HepG2 (cell line): ENCODE results near the gene TRAPPC12. TPM values are rescaled to one million over a fixed set of nuclear protein-coding genes. Genes with fewer than 3 reads are reported as not detected.
A peak's percentile ranks its signal among the peaks of the same experiment; 100 is the strongest.

Experiments used
- ATAC-seq: fragments of 200-7000 bp; cut with Tn5 transposase; 3 replicates; pipeline ENCODE4 v1.9.1; 2020; ENCODE audit warnings: mild to moderate bottlenecking, moderate library complexity
- BruUV-seq: library from RNA; stranded (reverse); fragments of 400-500 nt; replicated peaks from 2 replicates; lab custom pipeline; 2021; lab: Mats Ljungman, UMichigan
- CTCF ChIA-PET: fragments of 300-600 bp; formaldehyde crosslinking; extraction: SDS; loops from one replicate; lab custom pipeline; 2021; ENCODE audit warnings: low total read pairs, inconsistent platforms, low intra/inter-chr PET ratio; lab: Yijun Ruan, JAX
- POLR2A ChIA-PET: fragments of 350-600 bp; sonication (Branson Sonifier 250); formaldehyde crosslinking; loops from one replicate; lab custom pipeline; 2020; ENCODE audit warnings: antibody characterized with exemption, inconsistent platforms; lab: Yijun Ruan, JAX
- DNase-seq: peaks from one replicate; pipeline ENCODE4 v3.0.0-alpha.2; 2015; ENCODE audit warnings: low spot score
- FAIRE-seq: peaks from 3 replicates; lab custom pipeline; 2011; peaks lifted over from hg19 to GRCh38; lab: Jason Lieb, UNC
- H2AFZ ChIP-seq: one replicate; pipeline ENCODE4 v1.6.1; 2011; ENCODE audit warnings: low read length, inconsistent platforms
- H3K27ac ChIP-seq: fragments of 300-600 bp; 3 replicates; pipeline ENCODE4 v1.8.0; 2011; ENCODE audit warnings: mixed run types, mild to moderate bottlenecking, mixed read lengths, low read length, inconsistent platforms; ENCODE audit not compliant: insufficient read depth; ENCODE audit errors: extremely low read length
- H3K27me3 ChIP-seq, 2 experiments: fragments of 200-600 bp in 1 of 2; 2 replicates in 1 of 2; 3 replicates in 1 of 2; pipeline versions ENCODE4 v1.6.0 to v1.8.0; 2011; ENCODE audit warnings: low read length in 2 of 2, mild to moderate bottlenecking in 2 of 2, moderate library complexity in 2 of 2, inconsistent platforms in 1 of 2; ENCODE audit not compliant: insufficient read depth in 2 of 2, control insufficient read depth in 1 of 2
- H3K36me3 ChIP-seq, 2 experiments: fragments of 200-600 bp in 1 of 2; replicated peaks in 1 of 2; 2 replicates in 1 of 2; 3 replicates in 1 of 2; pipeline versions ENCODE4 v1.5.1 to v1.8.0; 2011; ENCODE audit warnings: low read length in 2 of 2, inconsistent platforms in 1 of 2; ENCODE audit not compliant: insufficient read depth in 2 of 2, control insufficient read depth in 1 of 2
- H3K4me1 ChIP-seq: 2 replicates; pipeline ENCODE4 v1.5.1; 2012; ENCODE audit warnings: low read length, inconsistent platforms; ENCODE audit not compliant: insufficient read depth
- H3K4me2 ChIP-seq: 2 replicates; pipeline ENCODE4 v1.6.0; 2011; ENCODE audit warnings: low read depth, low read length, inconsistent platforms
- H3K4me3 ChIP-seq, 3 experiments: fragments of 200-600 bp in 1 of 3; sonication (generic), shearing (Covaris generic) in 1 of 3; replicated peaks in 1 of 3; 2 replicates each; pipeline ENCODE4 v1.5.1; 2011 to 2016; ENCODE audit warnings: low read length in 3 of 3, inconsistent platforms in 2 of 3, low read depth in 2 of 3, mild to moderate bottlenecking in 2 of 3, control low read depth in 1 of 3, mixed read lengths in 1 of 3; ENCODE audit not compliant: insufficient read depth in 1 of 3
- H3K79me2 ChIP-seq: one replicate; pipeline ENCODE4 v1.6.1; 2011; ENCODE audit warnings: low read length, inconsistent platforms; ENCODE audit not compliant: insufficient read depth
- H3K9ac ChIP-seq: 2 replicates; pipeline ENCODE4 v1.6.0; 2011; ENCODE audit warnings: mild to moderate bottlenecking, low read depth, low read length, inconsistent platforms; ENCODE audit not compliant: insufficient read depth
- H3K9me3 ChIP-seq: 2 replicates; pipeline ENCODE4 v1.5.1; 2012; ENCODE audit warnings: mild to moderate bottlenecking, low read length
- H4K20me1 ChIP-seq: 2 replicates; pipeline ENCODE4 v1.6.0; 2011; ENCODE audit warnings: inconsistent platforms, mild to moderate bottlenecking, low read length, moderate library complexity; ENCODE audit not compliant: insufficient read depth
- LCORL ChIP-seq, 2 experiments: fragments of 450-650 bp in 1 of 2; sonication (generic) in 1 of 2; formaldehyde crosslinking in 1 of 2; IDR thresholded peaks; 2 replicates each; pipeline versions ENCODE4 v1.5.0 to v1.6.1; 2017 to 2020; ENCODE audit warnings: antibody characterized with exemption in 1 of 2, missing genetic modification reagents in 1 of 2
- NAIF1 ChIP-seq: sonication (generic); formaldehyde crosslinking; IDR thresholded peaks from 2 replicates; pipeline ENCODE4 v1.5.0; 2020; ENCODE audit warnings: mild to moderate bottlenecking, missing genetic modification reagents, borderline replicate concordance
- ZNF121 ChIP-seq: sonication (generic); formaldehyde crosslinking; IDR thresholded peaks from 2 replicates; pipeline ENCODE4 v1.5.0; 2020; ENCODE audit warnings: mild to moderate bottlenecking, missing genetic modification reagents
- ZNF460 ChIP-seq: sonication (generic); formaldehyde crosslinking; IDR thresholded peaks from 2 replicates; pipeline ENCODE4 v1.5.1; 2020; ENCODE audit warnings: missing genetic modification reagents, mild to moderate bottlenecking, borderline replicate concordance
- WGBS: methylation state at CpG from one replicate; pipeline ENCODE4 v1.1.6; 2017; ENCODE audit warnings: low lambda C conversion rate; 5-methylcytosine and 5-hydroxymethylcytosine counted together
- in situ Hi-C: cut with HindIII; loops from 2 replicates; pipeline ENCODE4 v1.10.0; 2017; ENCODE audit warnings: low pct_unique_long_range_greater_than_20kb; ENCODE audit not compliant: extremely low pct_ligation_motif_present
- intact Hi-C: fragments of 100-400 bp; cut with micrococcal nuclease; formaldehyde crosslinking; loops from one replicate; pipeline ENCODE4 v1.10.0; 2022; ENCODE audit not compliant: unreplicated experiment
- polyA plus RNA-seq, 8 experiments: library from polyadenylated mRNA; depleted of rRNA in 3 of 8; stranded (reverse) in 7 of 8; unstranded in 1 of 8; fragments of >200 nt; fragmentation: Illumina TruSeq in 4 of 8; extraction: Trizol in 4 of 8; gene quantifications; 2 replicates each; pipeline versions ENCODE4 v1.2.1 to v1.2.3, GENCODE V29; 2011 to 2016; ENCODE audit warnings: low read depth in 4 of 8, missing spikeins in 1 of 8, mixed read lengths in 1 of 8; ENCODE audit not compliant: insufficient read depth in 1 of 8
- total RNA-seq, 5 experiments: library from RNA; depleted of rRNA; stranded (reverse); fragments of >200 nt; fragmentation: Illumina TruSeq; extraction: Trizol; gene quantifications; 2 replicates each; pipeline ENCODE4 v1.2.3, GENCODE V29; 2016; ENCODE audit warnings: low read depth in 1 of 5
- TF ChIP-seq, protein P1 (sequence below): sonication (generic); formaldehyde crosslinking; conservative IDR thresholded peaks from 2 replicates; pipeline ENCODE4 v1.4.0; 2020; ENCODE audit warnings: mild to moderate bottlenecking, missing genetic modification reagents, moderate library complexity
- TF ChIP-seq, protein P2 (sequence below): IDR thresholded peaks from 2 replicates; pipeline ENCODE4 v1.4.0; 2020; ENCODE audit warnings: mild to moderate bottlenecking, missing genetic modification reagents
- TF ChIP-seq, protein P3 (sequence below): sonication (generic); formaldehyde crosslinking; IDR thresholded peaks from 2 replicates; pipeline ENCODE4 v1.4.0; 2020; ENCODE audit warnings: missing genetic modification reagents
- TF ChIP-seq, protein P4 (sequence below): IDR thresholded peaks from 2 replicates; pipeline ENCODE4 v1.6.1; 2012; ENCODE audit warnings: inconsistent platforms

TRAPPC12 gene
- total and polyA plus RNA-seq, 2 of the 13 experiments (the other 11 are each of a cell fraction or from before 2014, with no cell fraction given), result 46.4 to 97.7 TPM

DNA sequence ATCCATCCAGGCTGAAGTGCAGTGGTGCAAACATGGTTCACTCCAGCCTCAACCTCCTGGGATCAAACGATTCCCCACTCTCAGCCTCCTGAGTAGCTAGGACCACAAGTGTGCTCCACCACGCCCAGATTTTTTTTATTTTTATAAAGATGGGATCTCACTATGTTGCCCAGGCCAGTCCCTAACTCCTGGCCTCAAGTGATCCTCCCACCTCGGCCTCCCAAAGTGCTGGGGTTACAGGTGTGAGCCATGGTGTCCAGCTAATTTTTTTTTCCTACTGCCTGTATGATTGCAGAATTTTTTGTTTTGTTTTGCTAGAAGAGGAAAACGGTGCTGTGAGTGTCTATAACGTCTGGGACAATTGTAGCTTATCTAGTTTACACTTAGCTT is 101.5 kb downstream of the TRAPPC12 start:
- H3K4me2 ChIP-seq, result peak overlapping the region; percentile 61; the same call in 1 of the 2 replicates
- FAIRE-seq, result no peak
- no peak overlapping the region for H2AFZ ChIP-seq
- in situ Hi-C loops (no loop called here), intact Hi-C loops (no loop called here)
- TF ChIP-seq, protein P1, sequence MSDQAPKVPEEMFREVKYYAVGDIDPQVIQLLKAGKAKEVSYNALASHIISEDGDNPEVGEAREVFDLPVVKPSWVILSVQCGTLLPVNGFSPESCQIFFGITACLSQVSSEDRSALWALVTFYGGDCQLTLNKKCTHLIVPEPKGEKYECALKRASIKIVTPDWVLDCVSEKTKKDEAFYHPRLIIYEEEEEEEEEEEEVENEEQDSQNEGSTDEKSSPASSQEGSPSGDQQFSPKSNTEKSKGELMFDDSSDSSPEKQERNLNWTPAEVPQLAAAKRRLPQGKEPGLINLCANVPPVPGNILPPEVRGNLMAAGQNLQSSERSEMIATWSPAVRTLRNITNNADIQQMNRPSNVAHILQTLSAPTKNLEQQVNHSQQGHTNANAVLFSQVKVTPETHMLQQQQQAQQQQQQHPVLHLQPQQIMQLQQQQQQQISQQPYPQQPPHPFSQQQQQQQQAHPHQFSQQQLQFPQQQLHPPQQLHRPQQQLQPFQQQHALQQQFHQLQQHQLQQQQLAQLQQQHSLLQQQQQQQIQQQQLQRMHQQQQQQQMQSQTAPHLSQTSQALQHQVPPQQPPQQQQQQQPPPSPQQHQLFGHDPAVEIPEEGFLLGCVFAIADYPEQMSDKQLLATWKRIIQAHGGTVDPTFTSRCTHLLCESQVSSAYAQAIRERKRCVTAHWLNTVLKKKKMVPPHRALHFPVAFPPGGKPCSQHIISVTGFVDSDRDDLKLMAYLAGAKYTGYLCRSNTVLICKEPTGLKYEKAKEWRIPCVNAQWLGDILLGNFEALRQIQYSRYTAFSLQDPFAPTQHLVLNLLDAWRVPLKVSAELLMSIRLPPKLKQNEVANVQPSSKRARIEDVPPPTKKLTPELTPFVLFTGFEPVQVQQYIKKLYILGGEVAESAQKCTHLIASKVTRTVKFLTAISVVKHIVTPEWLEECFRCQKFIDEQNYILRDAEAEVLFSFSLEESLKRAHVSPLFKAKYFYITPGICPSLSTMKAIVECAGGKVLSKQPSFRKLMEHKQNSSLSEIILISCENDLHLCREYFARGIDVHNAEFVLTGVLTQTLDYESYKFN (CRISPR knock-in tag), result peak; percentile 30; the same call in 1 of the 2 replicates
- TF ChIP-seq, protein P2, sequence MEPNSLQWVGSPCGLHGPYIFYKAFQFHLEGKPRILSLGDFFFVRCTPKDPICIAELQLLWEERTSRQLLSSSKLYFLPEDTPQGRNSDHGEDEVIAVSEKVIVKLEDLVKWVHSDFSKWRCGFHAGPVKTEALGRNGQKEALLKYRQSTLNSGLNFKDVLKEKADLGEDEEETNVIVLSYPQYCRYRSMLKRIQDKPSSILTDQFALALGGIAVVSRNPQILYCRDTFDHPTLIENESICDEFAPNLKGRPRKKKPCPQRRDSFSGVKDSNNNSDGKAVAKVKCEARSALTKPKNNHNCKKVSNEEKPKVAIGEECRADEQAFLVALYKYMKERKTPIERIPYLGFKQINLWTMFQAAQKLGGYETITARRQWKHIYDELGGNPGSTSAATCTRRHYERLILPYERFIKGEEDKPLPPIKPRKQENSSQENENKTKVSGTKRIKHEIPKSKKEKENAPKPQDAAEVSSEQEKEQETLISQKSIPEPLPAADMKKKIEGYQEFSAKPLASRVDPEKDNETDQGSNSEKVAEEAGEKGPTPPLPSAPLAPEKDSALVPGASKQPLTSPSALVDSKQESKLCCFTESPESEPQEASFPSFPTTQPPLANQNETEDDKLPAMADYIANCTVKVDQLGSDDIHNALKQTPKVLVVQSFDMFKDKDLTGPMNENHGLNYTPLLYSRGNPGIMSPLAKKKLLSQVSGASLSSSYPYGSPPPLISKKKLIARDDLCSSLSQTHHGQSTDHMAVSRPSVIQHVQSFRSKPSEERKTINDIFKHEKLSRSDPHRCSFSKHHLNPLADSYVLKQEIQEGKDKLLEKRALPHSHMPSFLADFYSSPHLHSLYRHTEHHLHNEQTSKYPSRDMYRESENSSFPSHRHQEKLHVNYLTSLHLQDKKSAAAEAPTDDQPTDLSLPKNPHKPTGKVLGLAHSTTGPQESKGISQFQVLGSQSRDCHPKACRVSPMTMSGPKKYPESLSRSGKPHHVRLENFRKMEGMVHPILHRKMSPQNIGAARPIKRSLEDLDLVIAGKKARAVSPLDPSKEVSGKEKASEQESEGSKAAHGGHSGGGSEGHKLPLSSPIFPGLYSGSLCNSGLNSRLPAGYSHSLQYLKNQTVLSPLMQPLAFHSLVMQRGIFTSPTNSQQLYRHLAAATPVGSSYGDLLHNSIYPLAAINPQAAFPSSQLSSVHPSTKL (CRISPR knock-in tag), result no peak
- TF ChIP-seq, protein P3, sequence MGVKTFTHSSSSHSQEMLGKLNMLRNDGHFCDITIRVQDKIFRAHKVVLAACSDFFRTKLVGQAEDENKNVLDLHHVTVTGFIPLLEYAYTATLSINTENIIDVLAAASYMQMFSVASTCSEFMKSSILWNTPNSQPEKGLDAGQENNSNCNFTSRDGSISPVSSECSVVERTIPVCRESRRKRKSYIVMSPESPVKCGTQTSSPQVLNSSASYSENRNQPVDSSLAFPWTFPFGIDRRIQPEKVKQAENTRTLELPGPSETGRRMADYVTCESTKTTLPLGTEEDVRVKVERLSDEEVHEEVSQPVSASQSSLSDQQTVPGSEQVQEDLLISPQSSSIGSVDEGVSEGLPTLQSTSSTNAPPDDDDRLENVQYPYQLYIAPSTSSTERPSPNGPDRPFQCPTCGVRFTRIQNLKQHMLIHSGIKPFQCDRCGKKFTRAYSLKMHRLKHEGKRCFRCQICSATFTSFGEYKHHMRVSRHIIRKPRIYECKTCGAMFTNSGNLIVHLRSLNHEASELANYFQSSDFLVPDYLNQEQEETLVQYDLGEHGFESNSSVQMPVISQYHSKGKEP (CRISPR knock-in tag), result no peak
- TF ChIP-seq ZNF121 (peak; percentile 75), NAIF1 (CRISPR knock-in tag) (no peak), LCORL (IDR thresholded peaks at IDR 0.05) (no peak), LCORL (CRISPR knock-in tag; IDR thresholded peaks at IDR 0.05) (0 out of 2 replicates have a peak, but pooled peaks have one; percentile 3), ZNF460 (CRISPR knock-in tag) (peak; percentile 37; the same call in 1 of the 2 replicates)
- TF ChIP-seq, protein P4, sequence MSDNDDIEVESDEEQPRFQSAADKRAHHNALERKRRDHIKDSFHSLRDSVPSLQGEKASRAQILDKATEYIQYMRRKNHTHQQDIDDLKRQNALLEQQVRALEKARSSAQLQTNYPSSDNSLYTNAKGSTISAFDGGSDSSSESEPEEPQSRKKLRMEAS, result 0 out of 2 replicates have a peak, but pooled peaks have one; percentile 2
- ChIA-PET POLR2A (interaction anchor here (0.6 to 4.5 kb wide), 6 partner anchors 12 to 77 kb away, joined by 3 to 35 read pairs (median 4); partner anchors contain the start of gene RNASEH1), CTCF (no interaction called here)
- no TSS peak for BruUV-seq
- peaks cover 12 to 21% of the 10 kb centered on the region in 2 experiments; a peak in 4 of 5 replicates for H3K36me3 ChIP-seq
- H3K9ac ChIP-seq, result no peak overlapping the region
- H3K79me2 ChIP-seq, result no peaks in the 10 kb centered on the region
- no peak for DNase-seq
- H3K4me1 ChIP-seq, result peaks cover 27% of the 10 kb centered on the region
- 0 out of 6 replicates have a peak overlapping the region, but pooled peaks of 1 of the 3 experiments have one; percentile 18 for H3K4me3 ChIP-seq
- ATAC-seq, result peak; percentile 27
- H4K20me1 ChIP-seq, result no peaks in the 10 kb centered on the region
- no peak overlapping the region for H3K27ac ChIP-seq
- H3K27me3 ChIP-seq, result no peaks in the 10 kb centered on the region
- no peaks in the 10 kb centered on the region for H3K9me3 ChIP-seq
- WGBS, result 73% methylated on average over 5 of the region's 5 CpGs
